Measurements from ENCODE around the gene APBB1IP. TPM values are rescaled to one million over a fixed set of nuclear protein-coding genes. Genes with fewer than 3 reads are reported as not detected.

The APBB1IP gene
- total and polyA plus RNA-seq, 2 donors (not counting 1 experiment from before 2014, with no cell fraction given) = 60.1 to 97.0 TPM

DNA sequence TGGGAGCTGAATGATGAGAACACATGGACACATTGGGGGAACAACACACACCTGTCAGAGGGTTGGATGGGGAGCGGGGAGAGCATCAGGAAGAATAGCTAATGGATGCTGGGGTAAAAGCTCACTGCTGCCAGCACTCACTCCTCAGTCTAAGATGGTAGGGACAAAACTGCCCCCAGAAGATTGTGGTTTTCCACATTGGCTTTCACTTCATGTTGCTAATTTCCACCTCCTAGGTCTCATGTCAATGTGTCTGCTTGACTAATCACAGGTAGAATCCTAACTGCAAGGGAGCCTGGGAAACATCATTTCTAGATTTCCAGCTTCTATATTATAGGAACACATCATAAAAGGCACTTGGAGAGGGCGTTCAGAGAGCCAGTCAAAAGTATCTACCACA is 22.6 kb downstream of the APBB1IP start:
- no peak for DNase-seq
- peaks cover 67% of the 10 kb centered on the region for H3K4me1 Mint-ChIP-seq
- Histone ChIP-seq H3K4me2 (replicated peaks; ENCODE audit: low read depth, low read length, poor library complexity, severe bottlenecking) (peak overlapping the region; percentile 3), H3K27me3 (replicated peaks in 1 of 4; ENCODE audit: control extremely low read depth in 1 of 4, control insufficient read depth in 3 of 4, insufficient read depth in 4 of 4, low read length in 3 of 4) (no peaks in the 10 kb centered on the region), H3K9ac (ENCODE audit: low read length) (no peak overlapping the region), H3K27ac (ENCODE audit: low read length in 2 of 2) (no peak overlapping the region), H3K9me3 (ENCODE audit: control extremely low read depth in 1 of 3, control insufficient read depth in 2 of 3, insufficient read depth in 1 of 3, low read length in 2 of 3) (no peaks in the 10 kb centered on the region), H3K4me3 (ENCODE audit: control extremely low read depth in 1 of 5, extremely low read depth in 1 of 5, insufficient read depth in 1 of 5, low read depth in 2 of 5, low read length in 4 of 5) (no peak overlapping the region), H4K20me1 (ENCODE audit: control insufficient read depth, insufficient read depth, low read length, poor library complexity, severe bottlenecking) (peaks cover 11% of the 10 kb centered on the region), H3K4me1 (ENCODE audit: control insufficient read depth in 2 of 2, insufficient read depth in 2 of 2, low read length in 2 of 2) (peaks cover 50 to 57% of the 10 kb centered on the region in 2 donors), H3K79me2 (ENCODE audit: control insufficient read depth, insufficient read depth, low read length) (peaks cover 93% of the 10 kb centered on the region), H2AFZ (ENCODE audit: insufficient read depth, low read depth, low read length, poor library complexity, severe bottlenecking) (no peak overlapping the region), H3K36me3 (replicated peaks in 1 of 2; ENCODE audit: control extremely low read depth in 1 of 2, control insufficient read depth in 1 of 2, extremely low read depth in 1 of 2, insufficient read depth in 2 of 2, low read length in 1 of 2) (peaks cover 9 to 15% of the 10 kb centered on the region in 2 experiments)
- H3K4me3 Mint-ChIP-seq = no peak overlapping the region
- no peaks in the 10 kb centered on the region for H3K27me3 Mint-ChIP-seq
- CTCF ChIA-PET = interaction anchor here (0.9 kb wide), 1 partner anchor 20 kb away, joined by 4 read pairs; no protein-coding TSS in a partner anchor
- no peaks in the 10 kb centered on the region for H3K9me3 Mint-ChIP-seq (ENCODE audit: insufficient read depth)
- 83% methylated on average over 1 of the region's 2 CpGs for WGBS (ENCODE audit: insufficient coverage)
- H3K27ac Mint-ChIP-seq = peak overlapping the region; percentile 2
- ATAC-seq (ENCODE audit: low read depth) = no peak
- intact Hi-C loops (cut with micrococcal nuclease) = no loop called here
- TF ChIP-seq, protein P1, sequence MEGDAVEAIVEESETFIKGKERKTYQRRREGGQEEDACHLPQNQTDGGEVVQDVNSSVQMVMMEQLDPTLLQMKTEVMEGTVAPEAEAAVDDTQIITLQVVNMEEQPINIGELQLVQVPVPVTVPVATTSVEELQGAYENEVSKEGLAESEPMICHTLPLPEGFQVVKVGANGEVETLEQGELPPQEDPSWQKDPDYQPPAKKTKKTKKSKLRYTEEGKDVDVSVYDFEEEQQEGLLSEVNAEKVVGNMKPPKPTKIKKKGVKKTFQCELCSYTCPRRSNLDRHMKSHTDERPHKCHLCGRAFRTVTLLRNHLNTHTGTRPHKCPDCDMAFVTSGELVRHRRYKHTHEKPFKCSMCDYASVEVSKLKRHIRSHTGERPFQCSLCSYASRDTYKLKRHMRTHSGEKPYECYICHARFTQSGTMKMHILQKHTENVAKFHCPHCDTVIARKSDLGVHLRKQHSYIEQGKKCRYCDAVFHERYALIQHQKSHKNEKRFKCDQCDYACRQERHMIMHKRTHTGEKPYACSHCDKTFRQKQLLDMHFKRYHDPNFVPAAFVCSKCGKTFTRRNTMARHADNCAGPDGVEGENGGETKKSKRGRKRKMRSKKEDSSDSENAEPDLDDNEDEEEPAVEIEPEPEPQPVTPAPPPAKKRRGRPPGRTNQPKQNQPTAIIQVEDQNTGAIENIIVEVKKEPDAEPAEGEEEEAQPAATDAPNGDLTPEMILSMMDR (IDR thresholded peaks at IDR 0.05) = no peak
- no peak for TF ChIP-seq EZH2 (IDR thresholded peaks at IDR 0.05; ENCODE audit: borderline replicate concordance, insufficient read depth, low read depth, low read length, poor library complexity, severe bottlenecking)
- POLR2A ChIA-PET = interaction anchor here (0.6 kb wide), 1 partner anchor 12 kb away, joined by 3 read pairs; no protein-coding TSS in a partner anchor

DNA sequence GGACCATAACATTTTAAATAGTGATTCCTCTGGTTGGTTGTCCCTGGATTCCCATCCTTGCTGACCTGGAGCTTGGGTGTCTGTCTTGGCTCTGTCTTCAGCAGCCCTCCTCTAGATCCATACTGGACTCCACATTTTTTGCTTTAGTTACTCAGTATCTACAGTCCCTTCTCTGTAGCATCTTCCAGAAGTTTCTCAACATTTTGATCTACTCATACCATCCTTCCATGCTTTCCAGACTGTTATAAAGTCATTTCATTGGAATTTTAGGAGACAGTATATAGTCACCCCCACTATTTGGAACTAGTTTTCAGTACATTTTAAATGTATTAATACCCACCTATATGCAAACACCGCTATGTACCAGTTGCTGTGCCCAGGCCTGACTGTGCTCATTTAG is 25.8 kb downstream of the APBB1IP start:
- Mint-ChIP-seq H3K4me3 (no peak overlapping the region), H3K27ac (peak overlapping the region; percentile 60), H3K9me3 (ENCODE audit: insufficient read depth) (no peaks in the 10 kb centered on the region), H3K27me3 (no peaks in the 10 kb centered on the region), H3K4me1 (peaks cover 70% of the 10 kb centered on the region)
- Histone ChIP-seq H3K4me2 (replicated peaks; ENCODE audit: low read depth, low read length, poor library complexity, severe bottlenecking) (no peak overlapping the region), H3K27me3 (replicated peaks in 1 of 4; ENCODE audit: control extremely low read depth in 1 of 4, control insufficient read depth in 3 of 4, insufficient read depth in 4 of 4, low read length in 3 of 4) (no peaks in the 10 kb centered on the region), H3K9ac (ENCODE audit: low read length) (no peak overlapping the region), H3K79me2 (ENCODE audit: control insufficient read depth, insufficient read depth, low read length) (peaks cover 94% of the 10 kb centered on the region), H3K4me3 (ENCODE audit: control extremely low read depth in 1 of 5, extremely low read depth in 1 of 5, insufficient read depth in 1 of 5, low read depth in 2 of 5, low read length in 4 of 5) (no peak overlapping the region), H4K20me1 (ENCODE audit: control insufficient read depth, insufficient read depth, low read length, poor library complexity, severe bottlenecking) (peaks cover 11% of the 10 kb centered on the region), H3K36me3 (replicated peaks in 1 of 2; ENCODE audit: control extremely low read depth in 1 of 2, control insufficient read depth in 1 of 2, extremely low read depth in 1 of 2, insufficient read depth in 2 of 2, low read length in 1 of 2) (peaks cover 7 to 19% of the 10 kb centered on the region in 2 experiments), H3K27ac (ENCODE audit: low read length in 2 of 2) (peak overlapping the region in 1 of 2 donors; percentile 32), H2AFZ (ENCODE audit: insufficient read depth, low read depth, low read length, poor library complexity, severe bottlenecking) (no peak overlapping the region), H3K4me1 (ENCODE audit: control insufficient read depth in 2 of 2, insufficient read depth in 2 of 2, low read length in 2 of 2) (peaks cover 40 to 57% of the 10 kb centered on the region in 2 donors), H3K9me3 (ENCODE audit: control extremely low read depth in 1 of 3, control insufficient read depth in 2 of 3, insufficient read depth in 1 of 3, low read length in 2 of 3) (no peaks in the 10 kb centered on the region)
- CTCF ChIA-PET = interaction anchor here (1.3 kb wide), 1 partner anchor 21 kb away, joined by 3 read pairs; no protein-coding TSS in a partner anchor
- no CpG with 5 or more reads among the region's 1 CpG for whole genome bisulfite sequencing (ENCODE audit: insufficient coverage)
- no peak for DNase-seq
- TF ChIP-seq, protein P1 (IDR thresholded peaks at IDR 0.05) = no peak
- TF ChIP-seq EZH2 (IDR thresholded peaks at IDR 0.05; ENCODE audit: borderline replicate concordance, insufficient read depth, low read depth, low read length, poor library complexity, severe bottlenecking) = no peak
- intact Hi-C loops (cut with micrococcal nuclease) = no loop called here
- POLR2A ChIA-PET = no interaction called here
- no peak for ATAC-seq (ENCODE audit: low read depth)

All from B cell (primary cell).